GM21390 (cell line): ENCODE results near the gene EPYC.
A peak's percentile ranks its signal among the peaks of the same experiment; 100 is the strongest.
"Not testable (repeated sequence)": the region's sequence is repeated elsewhere in the genome, so short reads cannot be mapped to it uniquely, and the experiment has no call there.

ENCODE experiments used
- ATAC-seq: cut with Tn5 transposase; IDR thresholded peaks from one replicate; pipeline ENCODE4 v1.9.1; 2021; ENCODE audit not compliant: unreplicated experiment

Gene EPYC

DNA sequence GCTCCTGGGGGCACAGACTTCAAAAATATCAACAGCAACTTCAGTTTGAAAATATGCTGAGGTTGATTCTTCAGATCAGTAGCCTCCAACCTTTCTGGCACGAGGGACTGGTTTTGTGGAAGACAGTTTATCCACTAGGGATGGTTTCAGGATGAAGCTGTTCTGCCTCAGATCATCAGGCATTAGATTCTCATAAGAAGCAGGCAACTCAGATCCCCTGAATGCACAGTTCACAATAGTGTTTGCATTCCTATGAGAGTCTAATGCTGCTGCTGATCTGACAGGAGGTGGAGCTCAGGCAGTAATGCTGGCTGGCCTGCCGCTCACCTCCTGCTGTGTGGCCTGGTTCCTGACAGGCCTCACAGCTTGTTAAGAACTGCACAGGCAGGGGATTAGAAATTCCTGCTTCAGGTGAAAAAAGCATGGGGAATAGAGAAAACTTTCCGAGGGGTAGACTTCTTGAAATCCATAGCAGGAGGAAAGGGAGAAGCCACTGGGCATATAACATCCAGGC lies 12.8 kb downstream of the EPYC start:
- no peak for ATAC-seq

- ATAC-seq = no peak
Measured at GRCh38 chr12:90990611-90991010, 14.2 kb downstream of the EPYC start.

DNA sequence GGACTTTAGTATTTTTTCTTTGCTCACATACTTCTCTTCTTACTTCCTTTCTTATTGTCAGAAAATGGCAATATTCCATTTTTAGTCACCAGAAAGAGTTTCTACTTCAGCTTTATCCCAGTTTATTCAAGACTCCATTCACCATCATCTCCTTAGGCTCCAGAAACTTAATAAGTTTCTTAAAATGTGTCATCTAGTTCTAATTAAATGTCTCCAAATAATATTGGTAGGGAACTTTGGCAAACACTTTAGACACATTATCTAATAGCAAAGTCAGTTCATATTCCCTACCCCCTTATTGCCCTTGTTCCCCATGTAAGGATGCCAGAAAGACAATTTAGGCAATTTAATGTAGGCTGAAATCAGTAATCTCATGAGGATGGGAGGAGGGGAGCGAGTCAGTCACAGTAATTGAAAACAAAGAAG lies 15.1 kb downstream of the EPYC start:
- no peak for ATAC-seq

DNA sequence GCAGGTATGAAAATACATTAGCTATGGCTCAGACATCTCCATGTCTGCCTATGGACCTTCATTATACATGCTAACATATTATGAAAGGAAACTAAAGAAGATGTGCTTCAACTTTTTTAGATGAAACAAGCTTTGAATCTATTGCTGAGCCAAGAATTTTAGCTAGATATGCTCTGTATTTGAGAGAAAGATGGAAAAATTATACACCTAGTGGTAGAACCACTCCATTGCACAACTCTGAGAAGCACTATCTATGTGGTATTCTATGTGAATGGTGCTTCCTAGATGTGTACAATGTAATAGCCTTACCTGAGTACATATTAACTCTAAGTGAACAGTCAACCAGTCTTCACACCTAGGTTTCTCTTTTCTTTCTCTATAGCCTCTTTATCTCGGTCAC lies 17.3 kb downstream of the EPYC start:
- no peak for ATAC-seq

DNA sequence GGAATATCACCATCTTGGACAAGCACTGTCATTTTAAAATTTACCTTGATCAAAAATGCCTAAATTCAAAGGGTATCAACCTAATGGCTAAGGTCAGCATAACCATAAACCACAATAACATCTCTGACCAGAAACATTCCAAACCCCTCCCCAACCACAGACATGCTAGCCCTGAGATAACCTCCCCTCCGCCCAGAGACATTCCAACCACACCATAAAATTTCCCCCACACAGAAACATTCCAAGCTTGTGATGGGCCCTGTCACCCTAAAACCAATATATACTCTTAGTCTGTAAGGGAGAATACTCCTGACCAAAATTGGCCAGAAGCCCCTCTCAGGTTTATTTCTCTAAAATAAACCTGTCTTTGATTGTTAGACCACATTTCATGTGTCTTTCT lies 17.7 kb downstream of the EPYC start:
- no peak for ATAC-seq

DNA sequence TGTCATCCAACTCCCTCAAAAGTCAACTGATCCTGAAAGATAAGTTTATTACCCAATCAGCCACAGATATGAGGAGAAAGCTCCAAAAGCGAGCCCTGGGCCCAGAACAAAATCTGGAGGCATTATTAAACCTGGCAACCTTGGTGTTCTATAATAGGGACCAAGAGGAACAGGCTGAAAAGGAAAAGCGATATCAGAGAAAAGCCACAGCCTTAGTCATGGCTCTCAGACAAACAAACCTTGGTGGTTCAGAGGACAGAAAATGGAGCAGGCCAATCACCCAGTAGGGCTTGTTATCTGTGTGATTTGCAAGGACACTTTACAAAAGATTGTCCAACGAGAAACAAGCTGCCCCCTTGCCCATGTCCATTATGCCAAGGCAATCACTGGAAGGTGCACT lies 19.4 kb downstream of the EPYC start:
- not testable (repeated sequence) for ATAC-seq

GRCh38 chr12:90984114-90984513 lies 20.7 kb downstream of the EPYC start:
- ATAC-seq = no peak

GRCh38 chr12:90982170-90982569 lies 22.6 kb downstream of the EPYC start:
- no peak for ATAC-seq

DNA sequence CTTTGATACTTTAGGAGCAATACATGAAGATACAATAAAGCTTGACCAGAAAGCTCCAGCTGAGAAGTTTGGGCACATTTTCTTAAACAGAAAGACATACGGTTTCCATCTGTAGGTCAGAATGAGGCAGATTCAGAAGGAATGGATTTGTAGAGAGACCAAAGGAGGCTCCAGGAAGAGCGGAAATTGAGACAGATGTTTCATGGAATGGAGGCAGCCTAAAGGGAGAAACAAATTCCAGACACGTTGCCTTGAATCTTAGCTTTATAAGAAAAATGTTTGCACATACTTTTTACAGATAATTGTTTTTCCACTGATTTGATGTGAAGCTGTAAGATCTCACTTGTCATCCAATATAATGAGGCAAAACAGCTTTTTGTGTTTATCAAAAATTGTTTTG lies 24.8 kb downstream of the EPYC start:
- no peak for ATAC-seq

- no peak for ATAC-seq
Measured at GRCh38 chr12:90979019-90979418, 25.8 kb downstream of the EPYC start.

DNA sequence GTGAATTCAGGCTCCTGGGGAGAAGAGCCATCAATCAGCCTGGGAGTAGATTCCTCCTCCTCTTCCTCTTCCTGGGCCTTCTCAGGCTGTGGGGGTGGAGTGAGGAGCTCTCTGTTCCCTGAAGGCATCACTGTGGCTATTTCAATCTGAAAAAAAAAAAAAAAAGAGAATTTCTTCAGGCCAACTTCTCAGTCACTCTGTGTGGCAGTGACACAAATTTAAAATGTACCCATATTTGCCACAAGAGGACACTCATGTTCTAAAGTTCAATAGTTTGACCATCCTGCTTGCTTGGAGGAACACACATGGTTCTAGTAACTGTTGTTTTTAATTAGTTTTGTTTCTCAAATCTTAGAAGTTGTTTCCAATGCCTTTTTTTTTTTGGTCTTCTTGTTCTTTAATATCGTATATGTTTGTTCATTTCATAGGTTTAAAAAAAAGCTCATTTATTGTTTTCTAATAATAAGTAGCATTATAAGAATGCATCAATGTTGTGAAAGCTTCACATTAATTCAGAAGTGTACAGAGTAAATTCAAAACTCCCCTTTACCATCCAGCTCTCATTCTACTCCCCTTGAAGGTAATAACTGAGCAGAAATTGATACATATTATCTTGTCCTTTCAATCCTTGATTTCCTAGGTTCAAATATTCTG lies 26.5 kb downstream of the EPYC start:
- peak; percentile 82 for ATAC-seq

GRCh38 chr12:90977224-90977623 lies 27.5 kb downstream of the EPYC start:
- no peak for ATAC-seq

DNA sequence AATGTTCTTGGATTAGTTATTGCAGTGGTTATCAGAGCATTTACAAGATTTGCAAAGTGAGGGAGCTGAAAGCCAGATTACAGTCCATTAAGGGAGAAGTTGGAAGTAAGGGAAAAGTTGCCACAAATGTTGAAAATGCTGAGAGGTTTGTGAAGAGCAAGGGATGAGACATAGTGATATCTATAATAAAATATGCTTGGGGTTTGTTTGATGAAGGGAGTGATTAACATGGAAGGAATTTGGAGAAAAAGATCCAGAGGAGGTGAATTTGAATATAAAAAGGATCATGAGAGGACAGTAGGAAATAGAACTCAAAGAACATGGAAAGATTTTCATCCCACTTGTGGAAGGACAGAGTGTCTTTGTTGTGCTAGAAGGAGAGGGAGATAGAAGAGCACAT lies 30.5 kb downstream of the EPYC start:
- ATAC-seq = no peak

DNA sequence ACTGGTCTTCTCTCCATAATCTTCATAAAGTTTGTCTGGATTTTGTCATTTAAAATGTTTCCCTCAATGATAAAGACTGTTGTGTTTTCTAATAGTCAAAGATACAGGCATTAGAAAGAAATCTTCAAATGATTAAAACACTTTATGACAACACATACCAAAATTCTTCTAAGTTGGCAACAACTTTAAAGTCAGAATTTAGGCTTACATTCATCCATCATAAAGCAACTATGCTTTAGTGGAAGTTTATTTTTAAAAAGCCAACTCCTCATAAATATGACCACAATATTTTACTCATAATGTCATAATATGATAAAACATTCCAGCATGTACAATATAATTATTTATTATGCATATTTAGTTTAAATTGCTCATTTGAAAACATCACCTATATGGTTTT lies 32.5 kb downstream of the EPYC start:
- ATAC-seq = no peak

- no peak for ATAC-seq
Measured at GRCh38 chr12:90970911-90971310, 33.9 kb downstream of the EPYC start.

GRCh38 chr12:90970471-90970870 lies 34.3 kb downstream of the EPYC start:
- no peak for ATAC-seq

- no peak for ATAC-seq
Measured at GRCh38 chr12:90969851-90970250, 34.9 kb downstream of the EPYC start.

DNA sequence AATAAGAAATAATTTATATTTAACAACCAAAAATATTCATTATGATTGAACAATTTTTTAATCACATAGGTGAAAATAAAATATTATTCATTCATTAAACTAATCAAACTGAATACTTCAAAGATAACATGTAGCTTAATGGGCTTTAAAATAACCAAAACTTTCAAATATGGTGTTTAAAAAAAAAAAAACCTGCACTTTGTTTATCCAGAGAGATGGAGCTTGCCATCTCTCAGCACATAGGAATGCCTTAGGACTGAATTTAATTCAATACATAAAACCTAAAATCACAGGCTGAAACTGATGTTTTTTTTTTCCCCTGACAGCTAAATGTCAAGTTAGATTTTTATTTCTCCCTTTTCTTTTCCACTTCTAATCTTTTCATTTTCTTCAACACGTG lies 35.4 kb downstream of the EPYC start:
- no peak for ATAC-seq

DNA sequence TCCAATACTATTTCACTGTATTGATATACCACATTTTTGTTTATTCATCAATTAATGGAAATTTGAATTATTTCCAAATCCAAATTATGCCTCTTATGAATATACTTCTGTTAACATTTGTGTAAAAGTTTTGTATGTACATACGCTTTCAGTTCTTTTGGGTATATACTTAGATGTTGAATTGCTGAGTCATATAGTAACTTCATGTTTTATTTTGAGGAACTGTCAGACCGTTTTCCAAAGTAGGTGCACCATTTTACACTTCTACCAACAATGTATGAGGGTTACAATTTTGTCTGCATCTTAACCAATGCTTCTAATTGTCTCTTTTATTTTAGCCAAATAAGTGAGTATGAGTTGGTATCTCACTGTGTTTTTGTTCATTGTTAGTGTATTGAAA lies 39.6 kb downstream of the EPYC start:
- peak; percentile 69 for ATAC-seq

GRCh38 chr12:90964616-90965015 lies 40.2 kb downstream of the EPYC start:
- no peak for ATAC-seq

GRCh38 chr12:90963946-90964345 lies 40.8 kb downstream of the EPYC start:
- no peak for ATAC-seq

DNA sequence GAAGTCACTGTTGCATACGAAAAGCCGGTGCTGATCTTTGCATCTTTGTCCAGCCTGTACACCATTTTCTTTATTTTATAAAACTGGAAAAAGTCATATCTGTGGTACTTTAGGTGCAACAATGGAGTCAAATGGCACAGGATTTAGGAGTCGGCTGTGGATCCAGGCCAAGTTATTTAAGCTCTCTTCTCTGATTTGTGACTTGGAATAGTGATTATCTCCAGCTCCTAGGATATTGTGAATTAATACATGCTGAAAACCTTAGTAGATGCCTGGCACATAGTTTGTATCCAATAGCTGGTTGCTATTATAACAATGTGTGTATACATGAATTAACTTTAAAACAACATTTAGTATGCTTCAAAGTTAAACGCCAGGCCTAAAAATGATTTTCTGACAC lies 43.6 kb downstream of the EPYC start:
- no peak for ATAC-seq

GRCh38 chr12:90959538-90960139 lies 45.1 kb downstream of the EPYC start:
- peak; percentile 84 for ATAC-seq
